ENCODE data around the gene LRP1B. TPM values are rescaled to one million over a fixed set of nuclear protein-coding genes. Genes with fewer than 3 reads are reported as not detected.

Gene LRP1B
- total and polyA plus RNA-seq, 2 of the 8 experiments (the other 6 are each of a cell fraction or from before 2014, with no cell fraction given), result 0.03 TPM; not detected in 1

- H3K4ac ChIP-seq (replicated peaks; ENCODE audit: insufficient read length, low read depth, low read length), result no peak overlapping the region
- no peak overlapping the region for H2BK120ac ChIP-seq (replicated peaks; ENCODE audit: low read depth, low read length)
- H3K4me3 ChIP-seq (ENCODE audit: extremely low read depth in 1 of 4, insufficient read depth in 2 of 4, low read depth in 3 of 4, low read length in 4 of 4), result no peak overlapping the region
- no peak overlapping the region for H3K4me2 ChIP-seq (ENCODE audit: insufficient read depth in 1 of 2, low read depth in 2 of 2, low read length in 2 of 2)
- no peak overlapping the region for H2BK5ac ChIP-seq (ENCODE audit: low read depth, low read length)
- no peak overlapping the region for H4K5ac ChIP-seq (ENCODE audit: insufficient read length, low read depth, low read length)
- ChIA-PET CTCF (ENCODE audit: partially characterized antibody) (no interaction called here), POLR2A (ENCODE audit: partially characterized antibody) (no interaction called here)
- H3K9me3 ChIP-seq (ENCODE audit: insufficient read depth in 2 of 2, low read depth in 1 of 2, low read length in 1 of 2), result no peaks in the 10 kb centered on the region
- no peaks in the 10 kb centered on the region for H3K79me2 ChIP-seq (ENCODE audit: control insufficient read depth in 1 of 2, insufficient read depth in 2 of 2, low read length in 2 of 2)
- no peak overlapping the region for H4K91ac ChIP-seq (replicated peaks; ENCODE audit: insufficient read length, low read length)
- no peak overlapping the region for H4K8ac ChIP-seq (ENCODE audit: extremely low read depth, insufficient read depth, low read length)
- no peak overlapping the region for H3K18ac ChIP-seq (ENCODE audit: extremely low read depth, low read length)
- H2BK12ac ChIP-seq (ENCODE audit: low read depth, low read length), result no peak overlapping the region
- no peak overlapping the region for H3K14ac ChIP-seq (ENCODE audit: insufficient read length)
- H3K4me1 ChIP-seq (replicated peaks in 1 of 4; ENCODE audit: control insufficient read depth in 3 of 4, insufficient read depth in 4 of 4, low read length in 3 of 4), result peaks cover 0 to 2% (median 0%) of the 10 kb centered on the region in 4 experiments; a peak in 3 of 7 replicates
- H2BK20ac ChIP-seq (ENCODE audit: low read length), result no peak overlapping the region
- no peak overlapping the region for H3K56ac ChIP-seq (replicated peaks; ENCODE audit: insufficient read length, low read depth, low read length)
- no peak overlapping the region for H2AFZ ChIP-seq (ENCODE audit: low read length)
- H3K27ac ChIP-seq (ENCODE audit: low read depth, low read length), result no peak overlapping the region
- no peaks in the 10 kb centered on the region for H3K36me3 ChIP-seq (ENCODE audit: control insufficient read depth in 2 of 4, insufficient read depth in 4 of 4, low read length in 3 of 4)
- TF ChIP-seq CBX5 (IDR thresholded peaks at IDR 0.05; ENCODE audit: low read depth, low read length) (no peak), TEAD4 (IDR thresholded peaks at IDR 0.05; ENCODE audit: low read depth, low read length) (no peak), TBP (IDR thresholded peaks at IDR 0.05; ENCODE audit: low read depth, low read length) (no peak), POLR2A (IDR thresholded peaks at IDR 0.05; ENCODE audit: control extremely low read depth in 1 of 2, low read depth in 2 of 2, low read length in 2 of 2) (no peak), NRF1 (IDR thresholded peaks at IDR 0.05; ENCODE audit: low read depth, low read length) (no peak), E2F6 (IDR thresholded peaks at IDR 0.05) (no peak), JUN (IDR thresholded peaks at IDR 0.05; ENCODE audit: low read depth, low read length) (no peak), POLR2AphosphoS5 (IDR thresholded peaks at IDR 0.05; ENCODE audit: low read depth, low read length) (no peak), ZNF274 (IDR thresholded peaks at IDR 0.05; ENCODE audit: borderline replicate concordance, extremely low read depth, low read length) (no peak), RFX5 (IDR thresholded peaks at IDR 0.05; ENCODE audit: borderline replicate concordance, low read depth, low read length) (no peak), SP4 (IDR thresholded peaks at IDR 0.05; ENCODE audit: low read length) (no peak), HDAC2 (IDR thresholded peaks at IDR 0.05; ENCODE audit: borderline replicate concordance in 1 of 2, low read depth in 2 of 2, low read length in 2 of 2) (no peak), SAP30 (IDR thresholded peaks at IDR 0.05; ENCODE audit: insufficient read depth, insufficient replicate concordance, low read length) (no peak)
- H3K9ac ChIP-seq (replicated peaks in 1 of 4; ENCODE audit: extremely low read depth in 1 of 4, low read depth in 3 of 4, low read length in 3 of 4), result no peak overlapping the region
- H3K79me1 ChIP-seq (ENCODE audit: low read depth, low read length), result no peaks in the 10 kb centered on the region
- FAIRE-seq (no peak), DNase-seq (ENCODE audit: low read depth in 1 of 2, low spot score in 2 of 2) (no peak)
- WGBS, 2 experiments (ENCODE audit: extremely low coverage in 1 of 2, insufficient coverage in 1 of 2, insufficient read length in 1 of 2, insufficient replicate concordance in 2 of 2, low coverage in 1 of 2, low lambda C conversion rate in 2 of 2, missing lambda C conversion rate in 1 of 2), result 93% methylated on average over 4 of the region's 4 CpGs; no CpG with 5 or more reads in 1 of the 2 experiments
- H3K27me3 ChIP-seq (replicated peaks in 1 of 4; ENCODE audit: control insufficient read depth in 3 of 4, extremely low read depth in 1 of 4, insufficient read depth in 3 of 4, low read length in 3 of 4), result no peaks in the 10 kb centered on the region
- H2AK5ac ChIP-seq (ENCODE audit: low read depth, low read length), result no peak overlapping the region
- H3K23ac ChIP-seq (ENCODE audit: insufficient read length), result no peak overlapping the region
- H3K23me2 ChIP-seq (ENCODE audit: low read depth, low read length), result no peaks in the 10 kb centered on the region
- H2BK15ac ChIP-seq (ENCODE audit: low read length), result no peak overlapping the region
- H4K20me1 ChIP-seq (replicated peaks in 1 of 2; ENCODE audit: control insufficient read depth in 1 of 2, insufficient read depth in 2 of 2, low read length in 2 of 2), result no peaks in the 10 kb centered on the region
Observed at GRCh38 chr2:142045641-142046040, 85.2 kb downstream of the LRP1B start.

Data from H1 (cell line).